Effector CD8-positive, alpha-beta T cell (primary cell): Measurements from ENCODE around the gene GCM1.

Source experiments
- DNase-seq: peaks from one replicate; lab custom pipeline; 2025; lab: John Stamatoyannopoulos, UW

GCM1 gene

DNA sequence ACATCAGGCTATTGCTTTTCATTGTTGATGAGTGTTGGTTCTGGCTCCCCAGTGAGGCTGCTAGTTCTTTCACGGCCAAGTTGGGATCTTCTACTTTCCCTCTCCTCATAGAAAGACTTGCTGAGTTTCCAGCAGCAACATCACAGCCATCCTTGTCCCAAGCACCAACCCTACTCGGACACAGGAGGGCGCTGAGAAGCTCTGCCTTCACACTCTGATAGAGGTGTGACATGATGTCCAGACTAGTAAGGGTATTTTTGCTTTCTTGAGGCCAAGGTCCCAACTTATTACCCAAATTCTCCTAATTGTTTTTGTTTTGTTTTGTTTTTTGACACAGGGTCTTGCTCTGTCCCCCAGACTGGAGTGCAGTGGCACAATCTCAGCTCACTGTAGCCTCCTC is 3.0 kb upstream of the GCM1 start:
- no peak for DNase-seq

DNA sequence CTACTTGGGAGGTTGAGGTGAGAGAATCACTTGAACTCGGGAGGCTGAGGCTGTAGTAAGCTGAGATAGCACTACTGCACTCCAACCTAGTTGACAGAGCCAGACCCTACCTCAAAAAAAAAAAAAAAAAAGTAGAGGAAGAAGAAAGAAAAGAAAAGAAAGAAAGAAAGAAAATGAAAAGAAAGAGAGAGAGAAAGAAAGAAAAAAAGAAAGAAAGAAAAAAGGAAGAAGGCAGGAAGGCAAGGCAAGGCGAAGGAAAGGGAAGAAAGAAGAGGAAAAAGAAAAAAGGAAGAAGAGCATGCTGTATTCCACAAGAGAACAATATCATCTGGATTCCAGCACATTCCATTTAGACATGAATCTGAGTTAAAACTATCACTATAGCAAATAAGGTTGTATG is 3.8 kb downstream of the GCM1 start:
- no peak for DNase-seq

DNA sequence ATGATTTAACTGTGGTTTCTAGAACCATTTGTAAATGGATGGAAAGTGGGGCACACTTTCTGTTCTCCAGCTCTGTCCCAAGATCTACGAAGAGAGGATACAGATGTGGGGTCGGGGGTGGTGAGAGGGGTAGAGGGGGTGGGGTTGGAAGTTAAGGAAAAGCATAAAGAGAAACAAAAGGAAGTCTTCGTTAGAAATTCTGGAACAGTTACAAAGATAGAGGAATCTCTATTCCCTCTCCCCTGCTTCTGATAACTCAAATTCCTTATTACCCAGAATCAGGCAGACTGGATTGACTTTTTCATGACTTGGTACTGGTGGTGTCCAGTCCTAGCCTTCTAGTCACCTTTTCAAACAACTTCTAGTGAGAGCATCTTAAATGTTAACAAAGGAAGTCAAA is 4.9 kb downstream of the GCM1 start:
- DNase-seq: no peak

DNA sequence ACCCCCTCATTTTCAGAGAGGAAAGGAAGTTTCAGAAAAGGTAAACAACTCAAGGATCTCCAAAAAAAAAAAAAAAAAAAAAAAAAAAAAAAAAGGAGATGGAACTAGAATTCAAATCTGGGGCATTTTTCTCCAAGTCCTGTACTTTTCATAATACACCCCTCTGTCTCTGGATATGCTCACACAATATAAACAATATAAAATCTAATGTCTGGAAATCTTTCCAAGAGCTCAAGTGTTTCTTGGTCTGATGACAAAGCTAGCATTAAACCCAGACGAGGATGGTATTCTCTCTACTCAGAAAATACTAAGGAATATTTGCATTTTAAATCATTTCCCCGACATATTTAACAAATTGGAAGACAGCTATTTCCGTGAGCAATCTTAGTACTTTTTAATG is 5.8 kb downstream of the GCM1 start:
- DNase-seq: no peak

DNA sequence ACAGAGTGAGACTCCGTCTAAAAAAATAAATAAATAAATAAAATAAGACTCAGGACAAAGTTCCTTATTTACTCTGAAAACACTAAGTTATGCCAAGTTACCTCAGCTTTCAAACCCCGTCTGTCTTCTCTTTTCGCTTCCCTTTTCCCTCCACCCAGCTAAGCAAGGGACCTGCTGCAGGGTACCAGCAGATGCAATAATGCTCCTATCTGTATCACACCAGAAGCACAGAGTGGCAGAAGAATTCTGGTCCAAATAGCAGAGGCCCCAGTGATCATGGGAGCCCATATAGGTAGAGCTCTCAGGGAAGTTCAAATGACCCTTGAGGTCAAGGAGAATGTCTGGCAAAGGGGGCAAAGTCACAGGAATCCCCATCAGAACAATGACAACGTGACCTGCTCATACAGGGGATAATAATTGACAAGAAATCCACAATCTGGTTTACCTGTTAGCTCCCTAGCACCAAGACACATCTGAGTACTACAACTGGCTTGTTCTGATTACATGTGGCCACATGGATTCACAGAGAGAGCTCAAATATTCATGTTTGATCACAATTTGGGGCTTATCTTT is 8.7 kb downstream of the GCM1 start:
- no peak for DNase-seq

DNA sequence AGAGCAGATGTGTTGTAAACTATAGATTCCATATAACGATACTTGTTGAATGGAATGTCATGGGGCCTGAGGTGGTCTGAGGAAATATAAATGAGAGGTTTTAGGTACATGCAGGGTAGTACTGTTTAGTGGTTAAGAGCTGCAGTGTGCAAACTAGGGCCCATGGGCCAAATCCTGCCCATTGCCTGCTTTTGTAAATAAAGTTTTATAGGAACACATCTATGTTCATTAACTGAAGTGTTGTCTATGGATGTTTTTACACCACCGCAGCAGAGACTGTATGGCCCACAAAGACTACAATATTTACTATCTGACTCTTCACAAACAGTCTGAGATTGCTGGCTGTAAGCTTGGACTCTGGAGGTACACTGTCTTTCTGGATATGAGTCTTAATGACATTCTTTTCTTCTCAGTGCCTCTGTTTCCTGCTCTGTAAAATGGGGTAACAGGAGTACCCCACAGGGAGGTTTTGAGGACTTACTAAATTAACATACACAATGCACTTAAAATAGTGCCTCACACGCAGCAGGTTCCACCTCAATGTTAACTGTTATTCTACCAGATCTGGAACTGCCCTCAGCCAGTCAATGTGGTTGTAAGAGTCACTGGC is 12.5 kb downstream of the GCM1 start:
- no peak for DNase-seq

DNA sequence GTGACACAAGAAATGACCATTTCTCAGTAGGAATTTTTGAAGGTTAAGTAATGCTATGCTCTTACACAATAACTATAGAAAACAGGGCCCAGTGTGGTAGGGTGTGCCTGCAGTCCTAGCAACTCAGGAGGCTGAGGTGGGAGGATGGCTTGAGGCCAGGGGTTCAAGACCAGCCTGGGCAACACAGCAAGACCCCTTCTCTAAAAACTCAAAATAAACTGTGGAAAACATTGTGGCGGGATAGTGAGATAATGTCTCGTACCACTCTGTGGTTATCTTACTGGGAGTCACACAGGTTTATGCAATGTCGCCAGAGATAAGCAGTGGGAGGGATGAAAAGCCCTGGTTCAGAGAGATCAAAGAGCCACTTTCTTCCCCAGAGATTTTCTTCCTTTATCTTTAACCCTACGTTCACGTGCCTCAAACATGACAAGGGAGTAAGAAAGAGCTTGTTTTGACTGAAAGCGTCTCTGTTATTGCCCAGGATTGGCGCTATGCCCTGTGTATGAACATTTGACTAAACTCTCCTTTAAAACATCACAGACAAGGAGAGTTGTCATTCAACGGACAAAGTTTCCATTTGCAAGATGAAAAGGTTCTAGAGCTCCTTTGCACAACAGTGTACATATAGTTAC is 13.9 kb downstream of the GCM1 start:
- no peak for DNase-seq

DNA sequence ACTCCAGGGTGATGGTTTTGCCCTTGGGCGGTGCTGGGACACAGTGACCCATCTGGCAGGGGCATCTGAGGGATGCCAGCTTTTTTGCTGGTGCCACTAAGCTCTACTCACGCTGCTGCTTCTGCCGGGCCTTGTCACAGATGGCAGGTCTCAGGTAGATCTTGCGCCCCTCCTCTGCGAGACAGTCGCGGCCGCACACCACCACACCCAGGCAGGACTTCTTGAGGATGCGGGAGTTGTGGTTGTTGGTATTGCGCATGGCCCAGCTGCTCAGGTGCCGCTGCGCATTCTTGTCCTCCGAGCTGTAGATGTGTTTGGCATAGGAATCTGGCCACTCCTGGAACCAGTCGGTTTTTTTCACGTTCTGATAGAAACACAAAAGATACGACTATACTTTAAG is 14.7 kb downstream of the GCM1 start:
- DNase-seq: no peak

DNA sequence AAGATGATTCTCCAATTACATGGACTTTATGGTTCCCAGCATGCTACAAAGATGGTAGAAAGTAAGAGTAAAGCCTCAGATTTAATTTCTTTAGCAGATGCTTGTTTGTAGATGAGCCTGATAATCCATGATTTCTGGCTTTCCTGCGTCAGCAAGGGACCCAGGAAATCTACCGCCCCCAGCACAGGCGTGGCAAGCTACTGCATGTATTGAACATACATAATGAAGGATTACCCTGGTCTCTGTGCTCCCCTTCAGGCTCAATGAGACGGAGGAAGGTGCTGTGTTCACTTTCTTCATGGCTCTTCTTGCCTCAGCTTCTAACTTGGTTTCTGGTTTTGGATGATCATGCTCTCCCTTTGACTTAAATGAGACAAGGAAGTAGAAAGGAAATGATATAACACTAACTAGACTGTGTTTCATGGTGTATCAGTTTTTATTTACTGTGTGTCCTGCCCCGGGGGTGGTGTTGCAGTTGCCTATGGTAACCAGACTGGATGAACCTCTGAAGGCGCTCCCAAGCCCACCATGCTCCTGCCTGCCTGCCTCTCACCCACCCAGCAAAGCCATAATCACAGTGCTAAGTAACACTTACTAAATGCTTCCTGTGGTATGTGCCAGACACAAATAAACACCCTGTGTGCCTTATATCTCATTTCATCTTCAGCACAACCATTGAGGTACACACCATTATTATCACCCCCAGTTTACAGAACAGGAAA is 17.9 kb downstream of the GCM1 start:
- no peak for DNase-seq

DNA sequence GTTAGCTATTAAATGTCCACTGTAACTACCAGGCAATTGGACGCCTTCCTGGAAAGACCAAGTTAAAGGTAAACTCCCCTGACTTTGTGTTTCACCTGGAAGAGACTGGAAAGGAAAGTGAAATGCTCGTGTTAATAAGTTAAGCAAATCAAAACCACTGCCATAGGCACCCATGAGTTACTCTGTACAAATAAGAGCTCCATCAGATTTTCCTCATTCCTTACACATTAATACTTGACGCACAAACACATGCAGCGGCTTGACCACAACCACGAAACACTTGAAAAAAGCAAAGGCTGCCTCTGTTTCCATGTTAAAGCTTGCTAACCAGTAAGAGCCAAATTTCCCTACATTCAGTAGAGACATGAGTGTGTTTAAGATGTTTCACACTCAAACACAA is 19.8 kb downstream of the GCM1 start:
- DNase-seq: no peak

DNA sequence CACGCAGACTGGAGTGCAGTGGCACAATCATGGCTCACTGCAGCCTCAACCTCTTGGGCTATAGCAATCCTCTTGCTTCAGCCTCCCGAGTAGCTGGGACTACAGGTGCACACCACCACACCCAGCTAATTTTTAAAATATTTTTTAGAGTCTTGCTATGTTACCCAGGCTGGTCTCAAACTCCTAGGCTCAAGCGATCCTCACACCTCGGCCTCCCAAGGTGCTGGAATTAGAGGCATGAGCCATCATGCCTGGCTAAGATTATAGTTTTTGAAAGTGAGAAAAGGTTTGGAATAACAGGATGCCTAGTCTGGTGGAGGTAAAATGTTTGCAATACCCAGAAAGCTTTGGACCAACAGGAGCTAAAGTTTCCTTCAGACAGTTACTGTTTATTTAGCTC is 23.4 kb downstream of the GCM1 start:
- DNase-seq: no peak

DNA sequence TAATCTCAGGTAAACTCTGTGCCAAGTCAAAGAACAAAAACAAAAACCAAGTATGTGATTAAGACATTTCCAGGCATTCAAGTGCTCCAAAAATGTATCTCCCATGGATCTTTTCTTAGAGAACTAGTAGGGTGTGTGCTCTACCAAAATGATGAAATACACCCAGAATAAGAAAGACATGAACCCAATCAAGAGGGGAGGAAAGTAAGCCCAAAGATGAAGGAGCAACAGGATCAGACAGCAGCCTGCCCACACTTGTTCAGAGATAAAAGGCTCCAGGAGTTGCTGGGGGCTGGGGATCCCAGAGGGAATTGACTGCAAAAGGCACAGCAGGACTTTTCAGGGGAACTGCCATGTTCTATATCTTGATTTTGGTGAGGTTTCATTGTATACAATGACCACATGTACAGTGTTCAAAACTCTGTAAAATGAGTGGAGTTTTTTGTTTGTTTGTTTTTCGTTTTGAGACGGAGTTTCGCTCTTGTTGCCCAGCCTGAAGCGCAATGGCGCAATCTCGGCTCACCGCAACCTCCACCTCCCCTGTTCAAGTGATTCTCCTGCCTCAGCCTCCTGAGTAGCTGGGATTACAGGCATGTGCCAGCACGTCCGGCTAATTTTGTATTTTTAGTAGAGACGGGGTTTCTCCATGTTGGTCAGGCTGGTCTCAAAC is 24.4 kb downstream of the GCM1 start:
- DNase-seq: no peak

DNA sequence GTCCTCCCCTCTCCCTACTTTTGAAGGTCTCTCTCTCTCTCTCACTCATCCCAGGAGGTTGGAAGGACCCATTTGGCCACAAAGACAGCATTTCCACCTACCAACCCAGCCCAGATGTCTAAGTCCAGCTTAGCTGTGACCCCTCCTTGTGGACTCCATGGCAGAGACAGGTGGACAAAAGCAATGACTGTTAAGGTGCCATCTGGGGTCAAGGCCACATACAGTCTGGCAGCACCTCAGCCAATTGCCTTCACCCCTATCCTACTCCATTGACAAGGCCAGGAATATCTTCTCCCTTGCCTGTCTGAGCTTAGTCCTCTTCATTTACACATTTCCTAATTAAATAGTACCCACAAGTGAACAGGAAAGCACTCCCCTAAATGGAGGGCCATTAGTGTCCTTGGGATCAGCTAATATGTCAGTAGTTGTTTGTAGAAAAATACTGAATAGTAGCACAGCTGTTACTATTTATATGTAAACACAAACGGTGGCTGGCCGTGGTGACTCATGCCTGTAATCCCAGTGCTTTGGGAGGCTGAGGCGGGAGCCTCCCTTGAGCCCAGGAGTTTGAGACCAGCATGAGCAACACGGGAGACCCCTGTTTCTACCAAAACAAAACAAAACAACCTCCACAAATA is 28.8 kb downstream of the GCM1 start:
- no peak for DNase-seq

DNA sequence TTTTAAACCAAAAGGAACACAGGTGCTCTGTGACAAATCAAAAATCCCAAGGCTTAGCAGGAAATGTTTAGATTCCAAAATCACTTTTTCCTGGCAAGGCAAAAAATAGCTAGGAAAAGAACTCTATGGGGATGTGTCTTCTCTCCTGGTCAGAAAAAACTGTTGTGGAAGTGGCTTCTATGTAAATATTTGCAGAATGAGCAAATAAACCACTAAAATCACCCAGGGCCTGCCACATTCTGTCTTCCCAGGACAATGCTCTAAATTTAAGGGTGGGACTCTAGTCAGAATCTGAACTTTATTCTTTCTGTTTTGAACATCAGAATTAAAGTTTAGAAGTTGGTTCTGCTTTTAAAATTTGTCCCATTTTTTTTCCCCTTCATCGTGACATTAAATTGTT is 29.3 kb downstream of the GCM1 start:
- DNase-seq: no peak

DNA sequence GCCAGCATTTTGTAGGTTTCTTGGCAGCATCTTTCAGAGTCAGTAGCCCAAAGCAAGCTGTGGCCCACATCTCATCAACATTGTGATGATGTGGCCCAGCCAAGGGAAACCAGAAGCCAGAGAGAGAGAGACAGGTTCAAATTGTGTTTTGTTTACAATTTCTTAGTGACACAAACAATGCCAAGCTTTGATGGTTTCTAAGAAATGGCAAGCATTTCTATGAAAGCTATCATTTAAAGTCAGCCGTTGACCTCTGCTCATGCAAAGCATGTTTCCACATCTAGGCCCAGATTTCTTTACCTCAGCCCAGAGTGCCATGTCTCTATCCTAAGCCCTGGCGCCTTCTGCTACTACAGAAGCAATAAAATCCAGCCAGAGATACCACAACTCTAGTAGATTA is 32.9 kb downstream of the GCM1 start:
- DNase-seq: no peak

DNA sequence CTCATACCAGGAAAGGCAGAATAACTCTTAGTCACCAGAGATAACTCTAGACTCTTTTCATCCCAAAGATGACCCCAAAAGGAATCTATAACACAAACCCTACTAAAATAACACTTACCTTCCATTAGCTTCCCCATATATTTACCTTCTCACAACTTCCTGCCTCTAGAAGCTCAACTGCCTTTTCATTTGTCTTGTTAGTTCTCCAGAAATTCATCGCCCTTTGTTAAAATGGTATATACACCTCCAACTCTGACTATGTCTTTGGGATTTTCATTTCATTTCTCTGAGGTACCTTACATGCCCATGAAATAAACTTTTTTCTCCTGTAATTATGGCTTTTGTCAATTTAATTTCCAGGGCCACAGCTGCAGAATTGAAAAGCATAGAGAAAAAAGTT is 33.5 kb downstream of the GCM1 start:
- no peak for DNase-seq

DNA sequence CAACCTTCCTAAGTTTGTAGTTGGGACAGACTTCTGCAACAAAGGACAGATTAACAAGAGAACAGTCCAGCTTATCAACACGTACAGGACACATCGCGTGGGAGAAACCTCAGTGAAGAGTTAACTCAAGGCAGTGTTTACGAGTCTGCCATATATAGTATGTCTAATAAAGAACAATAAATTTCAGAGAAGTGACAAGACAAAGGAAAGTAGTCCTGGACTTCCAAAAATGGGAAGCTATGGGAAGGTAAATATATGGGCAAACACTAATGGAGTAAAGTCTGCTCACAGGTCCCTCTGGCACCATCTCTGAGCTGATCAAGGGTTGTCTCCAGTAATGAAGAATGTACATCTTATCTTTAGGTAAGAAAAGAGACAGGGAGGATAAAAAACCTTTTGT is 34.9 kb downstream of the GCM1 start:
- DNase-seq: no peak

DNA sequence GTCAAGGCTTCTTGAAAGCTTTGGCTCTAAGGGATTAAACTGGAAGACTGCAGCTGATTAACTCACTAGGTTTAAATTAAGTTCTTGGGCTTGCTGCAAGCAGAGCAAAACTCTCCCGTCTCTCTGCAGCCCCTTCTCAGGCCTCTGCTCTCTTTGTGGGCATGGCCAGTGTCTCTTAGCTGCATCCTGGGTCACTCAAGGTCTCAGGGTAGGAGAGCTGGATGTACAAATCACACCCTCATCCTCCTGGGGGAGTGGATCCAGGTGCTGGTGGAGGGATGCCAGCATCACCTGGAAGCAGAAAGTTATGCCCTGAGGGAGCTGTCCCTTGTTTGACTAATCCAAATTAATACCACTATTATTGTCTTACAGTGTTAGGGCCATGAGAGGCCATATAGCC is 35.8 kb downstream of the GCM1 start:
- DNase-seq: no peak

DNA sequence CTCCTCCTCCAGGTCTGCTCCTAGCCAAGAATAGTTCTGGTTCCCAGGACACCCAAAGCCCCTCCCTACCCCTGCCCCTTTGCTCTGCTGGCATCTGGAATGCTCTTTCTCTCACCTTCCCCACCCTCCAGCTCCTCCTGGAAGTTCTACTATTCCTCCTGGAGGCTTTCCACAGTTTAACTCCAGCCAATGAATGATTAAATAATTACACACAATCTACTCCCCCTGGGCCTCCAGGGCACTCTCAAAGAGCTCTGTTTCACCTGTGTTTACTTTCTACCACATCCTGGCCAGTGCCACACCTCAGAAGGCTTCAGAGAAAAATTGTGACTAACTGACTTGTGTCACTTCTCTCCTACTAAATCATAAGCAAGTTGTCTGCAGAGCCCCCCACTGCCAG is 36.2 kb downstream of the GCM1 start:
- DNase-seq: no peak

DNA sequence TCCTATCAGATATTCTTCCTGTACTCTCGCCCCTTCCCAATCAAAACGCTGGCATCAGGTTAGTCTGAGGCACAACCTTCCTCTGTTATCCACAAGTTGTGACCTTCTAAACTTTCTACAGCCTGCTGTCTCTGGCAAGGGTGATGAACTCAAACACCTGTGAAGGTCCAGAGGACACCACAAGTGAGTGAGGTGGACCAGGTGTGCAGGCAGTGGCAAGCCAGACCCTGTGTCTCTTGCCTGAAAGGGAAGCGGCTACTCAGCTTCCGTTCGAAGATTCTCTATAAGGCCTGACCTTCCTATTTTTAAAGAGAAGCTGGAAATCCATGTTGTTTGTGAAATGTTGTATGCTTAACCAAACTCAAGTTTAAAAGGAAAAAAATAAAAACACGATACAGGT is 36.8 kb downstream of the GCM1 start:
- DNase-seq: no peak

DNA sequence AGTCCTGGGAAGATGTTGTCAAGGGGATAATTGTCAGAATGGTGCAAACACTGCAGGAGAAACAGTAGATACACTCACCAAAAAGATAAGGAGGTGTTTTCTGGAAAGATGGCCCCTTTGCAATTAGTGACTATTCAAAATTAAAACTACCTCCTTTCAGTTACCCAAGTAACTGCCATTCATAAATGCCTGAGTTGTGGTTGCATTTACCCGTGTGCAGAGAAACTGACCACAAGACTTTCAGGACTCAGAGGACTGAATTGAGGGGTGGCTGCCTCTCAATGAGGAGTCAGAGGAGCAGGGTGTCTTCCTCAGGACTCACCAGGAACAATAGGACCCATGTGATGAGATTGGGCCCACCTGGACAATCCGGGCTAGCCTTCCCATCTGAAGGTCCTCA is 39.0 kb downstream of the GCM1 start:
- no peak for DNase-seq

DNA sequence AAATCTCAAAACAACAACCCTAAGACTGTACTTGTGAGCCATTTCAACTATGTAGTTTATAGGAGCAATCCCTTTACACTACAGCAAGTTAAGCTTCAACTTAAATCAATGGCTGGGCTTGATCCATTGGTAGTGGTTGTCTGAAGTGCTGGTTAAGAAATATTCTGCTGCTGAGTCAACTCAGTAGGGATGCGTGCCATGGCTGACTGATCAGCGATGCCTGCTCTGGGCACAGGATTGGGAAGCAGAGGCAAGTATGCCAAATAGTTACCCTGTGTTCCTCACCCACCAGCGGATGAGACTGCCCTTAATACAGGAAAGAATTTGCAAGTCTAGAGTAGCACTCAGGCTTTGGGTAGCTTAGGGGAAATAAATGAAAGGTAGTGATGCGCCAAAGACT is 41.5 kb downstream of the GCM1 start:
- no peak for DNase-seq
